Effector memory CD4-positive, alpha-beta T cell (primary cell): Measurements from ENCODE around the gene IGLON5.

Experiments used
- DNase-seq, 3 donors: peaks; one replicate each; pipeline ENCODE4 v3.0.0-alpha.2; 2020
- H3K27ac ChIP-seq: 2 replicates; pipeline ENCODE4 v1.7.0; 2013; ENCODE audit warnings: mild to moderate bottlenecking, low read length, moderate library complexity; ENCODE audit not compliant: insufficient read depth, poor library complexity, severe bottlenecking
- H3K27me3 ChIP-seq: replicated peaks from 2 replicates; pipeline ENCODE4 v1.7.0; 2013; ENCODE audit warnings: mild to moderate bottlenecking, low read length; ENCODE audit not compliant: insufficient read depth, control insufficient read depth, poor library complexity, severe bottlenecking
- H3K36me3 ChIP-seq: 2 replicates; pipeline ENCODE4 v1.7.0; 2013; ENCODE audit warnings: mild to moderate bottlenecking, low read length, moderate library complexity; ENCODE audit not compliant: control insufficient read depth, insufficient read depth
- H3K4me1 ChIP-seq: 2 replicates; pipeline ENCODE4 v1.7.0; 2013; ENCODE audit warnings: low read length, mild to moderate bottlenecking; ENCODE audit not compliant: control insufficient read depth, insufficient read depth, poor library complexity, severe bottlenecking
- H3K4me3 ChIP-seq: 2 replicates; pipeline ENCODE4 v1.7.0; 2013; ENCODE audit warnings: low read length, low read depth, mild to moderate bottlenecking; ENCODE audit not compliant: insufficient read depth, poor library complexity, severe bottlenecking
- H3K9me3 ChIP-seq: 2 replicates; pipeline ENCODE4 v1.7.0; 2013; ENCODE audit warnings: mild to moderate bottlenecking, low read length, moderate library complexity; ENCODE audit not compliant: control insufficient read depth

The IGLON5 gene

DNA sequence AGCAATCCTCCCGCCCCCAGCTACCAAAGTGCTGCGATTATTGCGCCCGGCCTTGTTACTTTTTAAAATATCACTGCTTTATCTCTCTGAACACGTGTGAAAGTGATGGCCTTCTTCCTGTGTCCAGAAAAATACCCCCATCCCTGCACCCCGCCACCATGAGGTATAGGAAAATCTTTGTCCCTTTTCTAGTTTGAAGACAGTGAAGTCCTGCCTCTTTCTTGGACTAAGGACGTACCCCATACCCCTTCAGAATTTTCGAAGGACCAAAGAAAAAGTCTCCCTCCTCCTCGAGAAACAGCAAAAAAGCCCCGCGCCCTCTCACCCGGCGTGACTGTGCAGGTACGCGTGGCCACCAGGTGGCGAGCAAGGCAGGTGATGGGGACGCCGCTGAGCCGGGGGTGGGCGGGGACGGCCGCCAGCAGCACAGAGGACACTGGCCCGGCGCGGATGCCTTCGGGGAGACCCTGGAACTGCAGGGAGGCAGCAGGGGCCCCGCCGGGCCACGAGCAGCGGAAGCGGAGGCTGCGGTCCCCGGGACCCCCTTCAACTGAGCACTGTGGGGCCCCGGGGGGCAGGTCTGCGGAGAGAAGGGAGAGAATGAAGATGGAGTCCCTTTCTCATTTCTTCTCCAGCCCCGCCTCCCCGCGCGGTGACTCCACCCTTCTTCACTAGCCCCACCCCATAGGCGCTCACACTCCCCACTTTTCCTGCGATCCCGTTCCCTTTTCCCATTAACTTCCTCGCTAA is 27.3 kb downstream of the IGLON5 start:
- Histone ChIP-seq H3K4me1 (peaks cover 15% of the 10 kb centered on the region), H3K27ac (peak overlapping the region; percentile 2), H3K4me3 (peak overlapping the region; percentile 68), H3K27me3 (no peaks in the 10 kb centered on the region), H3K36me3 (no peaks in the 10 kb centered on the region), H3K9me3 (no peaks in the 10 kb centered on the region)
- peak; percentile 64 to 72 (median 70) for DNase-seq

DNA sequence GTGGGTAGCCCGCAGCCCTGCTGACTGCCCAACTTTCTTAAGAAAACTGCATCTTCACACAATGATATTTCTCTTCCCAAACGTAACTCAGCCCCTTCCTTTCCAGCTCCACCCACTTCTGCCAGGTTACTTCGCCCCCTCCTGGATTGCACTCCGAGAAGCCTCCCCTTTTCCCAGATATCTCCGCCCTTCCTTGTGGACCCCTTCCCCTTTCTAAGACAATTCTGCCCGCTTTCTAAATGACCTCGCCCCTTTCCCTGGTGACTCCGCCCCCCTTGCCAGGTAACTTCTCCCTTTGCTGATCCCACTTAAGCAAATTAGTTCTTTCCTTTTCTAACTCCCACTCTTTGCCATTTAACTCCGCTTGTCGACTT is 27.9 kb downstream of the IGLON5 start:
- no peaks in the 10 kb centered on the region for H3K27me3 ChIP-seq
- H3K4me1 ChIP-seq: peaks cover 15% of the 10 kb centered on the region
- peak overlapping the region; percentile 2 for H3K27ac ChIP-seq
- H3K36me3 ChIP-seq: no peaks in the 10 kb centered on the region
- peak in 1 of 3 donors; percentile 3 for DNase-seq
- no peaks in the 10 kb centered on the region for H3K9me3 ChIP-seq
- H3K4me3 ChIP-seq: peak overlapping the region; percentile 68

DNA sequence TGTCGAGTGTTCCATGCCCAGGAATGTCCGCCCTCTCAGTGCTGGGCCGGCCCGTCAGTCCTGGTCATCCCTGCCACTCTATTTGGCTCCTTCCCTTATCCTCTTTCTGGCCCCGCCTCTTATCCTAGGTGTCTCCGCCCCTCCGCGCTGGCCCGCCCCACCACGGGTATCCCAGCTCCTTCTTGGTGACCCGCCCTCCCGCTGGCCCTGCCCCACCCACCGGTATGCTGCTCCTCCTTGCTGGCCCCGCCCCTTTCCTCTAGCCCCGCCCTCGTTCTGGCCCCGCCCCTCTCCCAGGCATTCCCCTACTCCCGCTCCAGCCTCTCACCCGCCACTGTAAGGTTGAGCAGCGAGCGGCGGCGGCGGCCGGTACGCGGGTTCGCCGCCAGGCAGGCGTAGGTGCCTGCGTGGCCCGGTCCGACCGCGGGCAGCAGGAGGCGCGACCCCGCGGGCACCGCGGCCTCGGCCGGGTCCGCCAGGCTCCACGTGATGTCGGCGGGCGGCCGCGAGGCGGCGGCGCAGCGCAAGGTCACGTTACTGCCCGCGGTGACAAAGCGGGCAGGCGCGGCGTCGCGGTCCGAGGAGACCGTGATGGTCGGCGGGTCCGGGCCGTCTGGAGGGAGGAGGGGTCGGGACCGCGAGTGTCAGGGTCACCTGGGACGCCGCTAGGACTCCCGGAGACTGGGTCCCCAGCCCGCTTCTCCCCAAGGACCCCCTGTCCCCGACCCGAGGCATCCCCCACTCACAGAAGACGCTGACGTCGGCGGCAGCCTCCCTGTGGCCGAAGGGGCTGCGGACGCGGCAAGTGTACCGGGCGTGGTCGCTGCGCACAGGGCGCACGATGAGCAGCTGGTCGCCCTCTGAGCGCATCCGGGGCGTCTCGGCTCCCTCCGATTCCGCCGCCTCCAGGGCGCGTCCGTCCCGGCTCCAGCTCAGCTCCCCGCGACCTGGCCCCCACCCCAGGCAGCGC is 28.5 kb downstream of the IGLON5 start:
- Histone ChIP-seq H3K9me3 (no peaks in the 10 kb centered on the region), H3K27me3 (no peaks in the 10 kb centered on the region), H3K27ac (peak overlapping the region; percentile 23), H3K4me3 (peak overlapping the region; percentile 68), H3K36me3 (no peaks in the 10 kb centered on the region), H3K4me1 (peaks cover 15% of the 10 kb centered on the region)
- peak; percentile 85 to 94 (median 87) for DNase-seq

DNA sequence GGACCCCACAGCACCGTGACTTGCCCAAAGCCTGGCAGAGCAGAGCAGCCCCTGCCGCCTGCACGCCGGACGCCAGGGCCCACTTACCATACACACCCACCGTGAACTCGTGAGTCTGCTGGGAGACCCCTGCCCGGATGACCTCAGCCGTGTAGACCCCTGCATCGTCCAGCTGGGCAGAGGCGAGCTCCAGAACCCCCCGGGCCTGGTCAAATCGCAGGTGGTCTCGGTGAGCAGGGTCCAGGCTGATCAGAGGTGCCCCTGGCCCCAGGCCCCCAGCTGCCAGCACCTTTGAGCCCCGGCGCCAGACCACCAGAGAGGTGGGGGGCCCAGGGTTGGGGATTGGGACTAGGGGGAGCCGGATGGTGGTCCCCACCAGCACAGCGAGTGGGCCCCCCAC is 29.6 kb downstream of the IGLON5 start:
- Histone ChIP-seq H3K4me1 (peaks cover 15% of the 10 kb centered on the region), H3K36me3 (no peaks in the 10 kb centered on the region), H3K27me3 (no peaks in the 10 kb centered on the region), H3K4me3 (no peak overlapping the region), H3K9me3 (no peaks in the 10 kb centered on the region), H3K27ac (no peak overlapping the region)
- no peak for DNase-seq

DNA sequence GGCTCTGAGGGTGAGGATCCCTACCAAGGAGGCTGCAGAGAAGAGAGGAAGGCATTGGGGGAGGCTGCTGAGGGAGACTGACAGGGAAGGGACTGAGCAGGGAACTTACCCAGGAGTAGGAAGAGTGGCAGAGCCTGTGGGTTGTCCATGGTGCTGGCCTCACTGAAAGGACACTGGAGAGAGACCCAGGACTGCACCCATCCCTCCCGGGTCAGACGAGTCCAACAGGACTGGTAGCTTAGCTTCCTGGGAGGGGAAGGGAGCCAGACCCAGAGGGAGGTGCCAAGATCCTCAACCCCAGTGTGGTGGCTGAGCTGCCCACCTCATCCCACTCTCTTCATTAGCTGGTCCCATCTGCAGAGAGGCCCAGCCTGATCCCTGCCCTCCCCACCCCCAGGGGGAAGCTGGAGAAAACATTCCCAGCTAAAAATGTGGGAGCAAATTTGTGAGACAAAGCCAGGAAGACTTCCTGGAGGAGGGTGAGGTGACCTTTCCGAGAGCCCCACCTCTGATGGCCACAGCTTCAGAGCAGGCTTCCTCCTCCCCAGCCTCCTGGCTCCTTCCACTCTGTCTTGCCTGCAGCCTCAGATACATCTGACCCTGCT is 30.6 kb downstream of the IGLON5 start, which contains the start of gene VSIG10L:
TSS of gene VSIG10L (minus strand) at position 164 of the 605 bp plus-strand sequence. CDS start at position 149, 15 bp downstream.
- DNase-seq: no peak

DNA sequence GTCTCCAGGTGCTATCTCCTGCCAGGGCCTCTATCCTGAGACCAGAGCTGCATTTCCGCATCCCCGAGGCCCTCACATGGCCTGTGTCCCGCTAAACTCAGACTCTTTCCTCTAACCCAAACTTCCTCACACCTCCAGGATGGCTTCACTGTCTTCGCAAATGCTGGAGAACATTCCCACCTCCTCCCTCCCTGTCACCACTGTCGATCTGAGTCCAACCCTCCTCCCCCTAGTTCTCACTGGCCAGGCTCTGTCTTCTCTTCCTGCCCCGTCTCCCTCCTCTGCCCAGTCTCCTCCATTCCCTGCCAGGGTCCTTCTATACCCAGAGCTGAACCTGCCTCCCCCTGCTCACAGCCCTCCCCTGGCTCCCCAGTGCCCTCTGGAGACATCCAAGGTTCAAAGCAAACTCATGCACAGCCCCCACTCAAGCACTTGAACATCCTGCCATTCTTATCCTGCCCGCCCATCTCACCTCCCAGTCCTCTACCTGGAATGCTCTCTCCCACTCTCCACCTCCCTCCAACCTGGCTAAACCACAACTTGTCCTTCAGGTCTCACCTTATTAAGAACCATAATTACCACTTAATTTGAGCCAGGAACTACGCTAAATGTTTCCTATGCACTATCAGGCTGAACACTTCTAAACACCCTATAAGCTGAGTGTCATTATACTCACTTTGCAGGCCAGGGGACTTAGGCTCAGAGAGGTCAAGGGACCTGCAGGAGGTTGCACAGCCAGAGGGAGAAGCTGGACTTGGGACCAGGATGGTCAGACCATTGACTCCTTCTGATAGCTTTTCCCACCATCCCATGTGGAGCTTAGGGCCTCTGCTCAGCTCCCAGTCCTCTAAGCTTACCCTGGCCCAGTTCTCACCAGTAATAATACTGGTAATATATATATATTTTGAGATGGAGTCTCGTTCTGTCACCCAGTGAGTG is 31.5 kb downstream of the IGLON5 start:
- DNase-seq: no peak
- Histone ChIP-seq H3K4me1 (peaks cover 15% of the 10 kb centered on the region), H3K9me3 (no peaks in the 10 kb centered on the region), H3K27ac (no peak overlapping the region), H3K36me3 (no peaks in the 10 kb centered on the region), H3K27me3 (no peaks in the 10 kb centered on the region), H3K4me3 (no peak overlapping the region)

More for the DNA sequence above, 30.6 kb downstream of the IGLON5 start, which contains the start of gene VSIG10L:
- Histone ChIP-seq H3K27me3 (no peaks in the 10 kb centered on the region), H3K9me3 (no peaks in the 10 kb centered on the region), H3K36me3 (no peaks in the 10 kb centered on the region), H3K27ac (no peak within 1 kb of the TSS), H3K4me3 (no peak within 1 kb of the TSS), H3K4me1 (peaks cover 15% of the 10 kb centered on the region)

DNA sequence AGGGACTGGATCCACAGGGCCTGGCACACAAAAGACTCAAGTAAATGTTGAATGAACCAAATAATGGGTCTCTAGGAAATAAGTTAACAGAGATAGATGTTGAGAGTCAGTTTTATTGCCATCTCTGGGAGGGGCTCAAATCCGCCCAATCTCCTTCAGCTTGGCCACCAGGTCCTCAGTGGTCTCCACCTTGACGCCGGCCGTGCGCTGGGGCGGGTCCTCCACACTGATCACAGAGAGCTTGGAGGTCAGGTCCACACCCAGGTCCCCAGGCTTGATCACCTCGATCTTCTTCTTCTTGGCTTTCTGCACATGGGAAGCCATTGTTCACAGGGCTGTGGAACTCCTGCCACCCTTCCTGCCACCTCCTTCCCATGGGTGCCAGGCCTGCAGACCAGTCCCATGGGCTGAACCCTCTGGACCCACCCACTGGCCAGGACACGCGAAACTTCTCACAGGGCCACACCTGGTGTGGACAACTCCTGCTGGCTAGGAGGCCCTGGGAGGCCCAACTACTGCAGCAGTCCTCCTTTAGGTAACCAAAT is 33.7 kb downstream of the IGLON5 start:
- DNase-seq: no peak
- Histone ChIP-seq H3K9me3 (no peaks in the 10 kb centered on the region), H3K27me3 (no peaks in the 10 kb centered on the region), H3K27ac (no peak overlapping the region), H3K4me1 (peaks cover 1% of the 10 kb centered on the region), H3K4me3 (no peak overlapping the region), H3K36me3 (peaks cover 5% of the 10 kb centered on the region)

DNA sequence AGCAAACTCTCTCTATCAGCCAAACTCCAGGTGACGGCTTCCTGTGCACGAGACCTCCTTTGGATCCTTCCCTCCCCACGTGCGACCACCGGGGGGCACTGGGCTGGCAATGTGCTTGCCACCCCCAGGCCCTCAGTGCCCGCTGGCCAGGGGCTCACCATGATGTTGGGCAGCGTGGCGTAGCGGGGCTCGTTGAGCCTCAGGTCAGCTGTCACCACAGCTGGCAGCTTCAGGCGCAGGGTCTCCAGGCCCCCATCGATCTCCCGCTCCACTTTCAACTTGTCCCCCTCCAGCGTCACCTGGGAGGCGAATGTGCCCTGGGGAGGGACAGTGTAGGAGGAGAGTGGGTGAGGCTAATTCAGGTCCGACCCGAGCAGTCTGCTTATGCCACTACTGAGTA is 35.3 kb downstream of the IGLON5 start:
- no peaks in the 10 kb centered on the region for H3K9me3 ChIP-seq
- no peaks in the 10 kb centered on the region for H3K4me1 ChIP-seq
- DNase-seq: no peak
- H3K4me3 ChIP-seq: no peak overlapping the region
- H3K27me3 ChIP-seq: no peaks in the 10 kb centered on the region
- H3K27ac ChIP-seq: no peak overlapping the region
- H3K36me3 ChIP-seq: peaks cover 14% of the 10 kb centered on the region
